H1 (cell line): ENCODE measurements around the gene LRRC2. TPM values are rescaled to one million over a fixed set of nuclear protein-coding genes. Genes with fewer than 3 reads are reported as not detected.

ENCODE experiments used
- CEBPB ChIP-seq: IDR thresholded peaks from 2 replicates; pipeline ENCODE4 v1.6.1; 2012; ENCODE audit warnings: low read depth, low read length
- MAFK ChIP-seq: IDR thresholded peaks from 2 replicates; pipeline ENCODE4 v1.6.1; 2012; ENCODE audit warnings: low read depth, mild to moderate bottlenecking, improper control_type of control experiment, low read length
- polyA plus RNA-seq, 7 experiments: library from polyadenylated mRNA; depleted of rRNA in 3 of 7; stranded (reverse) in 5 of 7; unstranded in 2 of 7; fragments of >200 nt in 5 of 7; fragments of 200-250 nt in 2 of 7; gene quantifications; 1 replicate in 5 of 7; 2 replicates in 1 of 7; 4 replicates in 1 of 7; pipeline versions ENCODE4 v1.2.1 to v1.2.3, GENCODE V29; 2011 to 2013; ENCODE audit warnings: missing spikeins in 2 of 7, mixed read lengths in 2 of 7
- total RNA-seq: library from RNA; stranded (reverse); fragmentation: NEBNext Ultra II Directional; extraction: Animal tissue kit (Norgen Biotek cat#: 25700); gene quantifications from 2 replicates; pipeline ENCODE4 v1.2.1, GENCODE V29; 2021
- TF ChIP-seq, protein P1 (sequence below): fragments of 300-600 bp; sonication (generic); IDR thresholded peaks from 2 replicates; pipeline ENCODE4 v1.7.1; 2012; ENCODE audit warnings: low read length, moderate library complexity, mild to moderate bottlenecking, inconsistent platforms; ENCODE audit not compliant: insufficient replicate concordance

LRRC2 gene
- total and polyA plus RNA-seq, 2 of the 8 experiments (the other 6 are each of a cell fraction or from before 2014, with no cell fraction given): 1.4 to 6.4 TPM

DNA sequence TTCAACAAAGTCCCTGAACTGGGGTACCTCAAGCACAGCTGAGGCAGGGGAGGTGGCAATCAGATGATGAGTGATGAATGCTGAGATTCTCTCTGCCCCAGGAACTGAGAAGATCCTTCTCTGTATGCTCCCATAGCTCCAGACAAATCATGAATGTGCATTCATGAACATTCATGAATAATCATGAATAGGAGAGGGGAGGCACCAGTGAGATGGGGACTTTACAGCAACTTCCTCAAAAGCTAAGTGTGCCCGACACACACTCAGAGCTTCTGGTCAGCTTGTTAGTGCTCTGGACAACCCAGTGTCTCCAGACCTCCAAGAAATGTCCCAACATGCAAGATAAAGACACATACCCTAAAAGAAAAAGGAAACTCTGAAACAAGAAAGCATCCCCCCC is 24.3 kb downstream of the LRRC2 start (continued):
- TF ChIP-seq, protein P1, sequence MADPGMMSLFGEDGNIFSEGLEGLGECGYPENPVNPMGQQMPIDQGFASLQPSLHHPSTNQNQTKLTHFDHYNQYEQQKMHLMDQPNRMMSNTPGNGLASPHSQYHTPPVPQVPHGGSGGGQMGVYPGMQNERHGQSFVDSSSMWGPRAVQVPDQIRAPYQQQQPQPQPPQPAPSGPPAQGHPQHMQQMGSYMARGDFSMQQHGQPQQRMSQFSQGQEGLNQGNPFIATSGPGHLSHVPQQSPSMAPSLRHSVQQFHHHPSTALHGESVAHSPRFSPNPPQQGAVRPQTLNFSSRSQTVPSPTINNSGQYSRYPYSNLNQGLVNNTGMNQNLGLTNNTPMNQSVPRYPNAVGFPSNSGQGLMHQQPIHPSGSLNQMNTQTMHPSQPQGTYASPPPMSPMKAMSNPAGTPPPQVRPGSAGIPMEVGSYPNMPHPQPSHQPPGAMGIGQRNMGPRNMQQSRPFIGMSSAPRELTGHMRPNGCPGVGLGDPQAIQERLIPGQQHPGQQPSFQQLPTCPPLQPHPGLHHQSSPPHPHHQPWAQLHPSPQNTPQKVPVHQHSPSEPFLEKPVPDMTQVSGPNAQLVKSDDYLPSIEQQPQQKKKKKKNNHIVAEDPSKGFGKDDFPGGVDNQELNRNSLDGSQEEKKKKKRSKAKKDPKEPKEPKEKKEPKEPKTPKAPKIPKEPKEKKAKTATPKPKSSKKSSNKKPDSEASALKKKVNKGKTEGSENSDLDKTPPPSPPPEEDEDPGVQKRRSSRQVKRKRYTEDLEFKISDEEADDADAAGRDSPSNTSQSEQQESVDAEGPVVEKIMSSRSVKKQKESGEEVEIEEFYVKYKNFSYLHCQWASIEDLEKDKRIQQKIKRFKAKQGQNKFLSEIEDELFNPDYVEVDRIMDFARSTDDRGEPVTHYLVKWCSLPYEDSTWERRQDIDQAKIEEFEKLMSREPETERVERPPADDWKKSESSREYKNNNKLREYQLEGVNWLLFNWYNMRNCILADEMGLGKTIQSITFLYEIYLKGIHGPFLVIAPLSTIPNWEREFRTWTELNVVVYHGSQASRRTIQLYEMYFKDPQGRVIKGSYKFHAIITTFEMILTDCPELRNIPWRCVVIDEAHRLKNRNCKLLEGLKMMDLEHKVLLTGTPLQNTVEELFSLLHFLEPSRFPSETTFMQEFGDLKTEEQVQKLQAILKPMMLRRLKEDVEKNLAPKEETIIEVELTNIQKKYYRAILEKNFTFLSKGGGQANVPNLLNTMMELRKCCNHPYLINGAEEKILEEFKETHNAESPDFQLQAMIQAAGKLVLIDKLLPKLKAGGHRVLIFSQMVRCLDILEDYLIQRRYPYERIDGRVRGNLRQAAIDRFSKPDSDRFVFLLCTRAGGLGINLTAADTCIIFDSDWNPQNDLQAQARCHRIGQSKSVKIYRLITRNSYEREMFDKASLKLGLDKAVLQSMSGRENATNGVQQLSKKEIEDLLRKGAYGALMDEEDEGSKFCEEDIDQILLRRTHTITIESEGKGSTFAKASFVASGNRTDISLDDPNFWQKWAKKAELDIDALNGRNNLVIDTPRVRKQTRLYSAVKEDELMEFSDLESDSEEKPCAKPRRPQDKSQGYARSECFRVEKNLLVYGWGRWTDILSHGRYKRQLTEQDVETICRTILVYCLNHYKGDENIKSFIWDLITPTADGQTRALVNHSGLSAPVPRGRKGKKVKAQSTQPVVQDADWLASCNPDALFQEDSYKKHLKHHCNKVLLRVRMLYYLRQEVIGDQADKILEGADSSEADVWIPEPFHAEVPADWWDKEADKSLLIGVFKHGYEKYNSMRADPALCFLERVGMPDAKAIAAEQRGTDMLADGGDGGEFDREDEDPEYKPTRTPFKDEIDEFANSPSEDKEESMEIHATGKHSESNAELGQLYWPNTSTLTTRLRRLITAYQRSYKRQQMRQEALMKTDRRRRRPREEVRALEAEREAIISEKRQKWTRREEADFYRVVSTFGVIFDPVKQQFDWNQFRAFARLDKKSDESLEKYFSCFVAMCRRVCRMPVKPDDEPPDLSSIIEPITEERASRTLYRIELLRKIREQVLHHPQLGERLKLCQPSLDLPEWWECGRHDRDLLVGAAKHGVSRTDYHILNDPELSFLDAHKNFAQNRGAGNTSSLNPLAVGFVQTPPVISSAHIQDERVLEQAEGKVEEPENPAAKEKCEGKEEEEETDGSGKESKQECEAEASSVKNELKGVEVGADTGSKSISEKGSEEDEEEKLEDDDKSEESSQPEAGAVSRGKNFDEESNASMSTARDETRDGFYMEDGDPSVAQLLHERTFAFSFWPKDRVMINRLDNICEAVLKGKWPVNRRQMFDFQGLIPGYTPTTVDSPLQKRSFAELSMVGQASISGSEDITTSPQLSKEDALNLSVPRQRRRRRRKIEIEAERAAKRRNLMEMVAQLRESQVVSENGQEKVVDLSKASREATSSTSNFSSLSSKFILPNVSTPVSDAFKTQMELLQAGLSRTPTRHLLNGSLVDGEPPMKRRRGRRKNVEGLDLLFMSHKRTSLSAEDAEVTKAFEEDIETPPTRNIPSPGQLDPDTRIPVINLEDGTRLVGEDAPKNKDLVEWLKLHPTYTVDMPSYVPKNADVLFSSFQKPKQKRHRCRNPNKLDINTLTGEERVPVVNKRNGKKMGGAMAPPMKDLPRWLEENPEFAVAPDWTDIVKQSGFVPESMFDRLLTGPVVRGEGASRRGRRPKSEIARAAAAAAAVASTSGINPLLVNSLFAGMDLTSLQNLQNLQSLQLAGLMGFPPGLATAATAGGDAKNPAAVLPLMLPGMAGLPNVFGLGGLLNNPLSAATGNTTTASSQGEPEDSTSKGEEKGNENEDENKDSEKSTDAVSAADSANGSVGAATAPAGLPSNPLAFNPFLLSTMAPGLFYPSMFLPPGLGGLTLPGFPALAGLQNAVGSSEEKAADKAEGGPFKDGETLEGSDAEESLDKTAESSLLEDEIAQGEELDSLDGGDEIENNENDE: no peak
- TF ChIP-seq CEBPB (no peak), MAFK (no peak)
